Natural killer cell treated with Interleukin-12 subunit alpha and Interleukin-12 subunit beta and Interleukin-15 and Interleukin-18, amount 100 ng/mL, for 72 hours (primary cell): ENCODE results near the gene MYL4. TPM values are rescaled to one million over a fixed set of nuclear protein-coding genes. Genes with fewer than 3 reads are reported as not detected.
"Not testable (repeated sequence)": the region's sequence is repeated elsewhere in the genome, so short reads cannot be mapped to it uniquely, and the experiment has no call there.

Experiments
- ATAC-seq, 2 donors: fragments of 150-1000 bp; cut with Tn5 transposase in 1 of 2; sonication (Bioruptor Pico), chemical (Tn5 transposase) in 1 of 2; 2 replicates each; pipeline ENCODE4 v1.10.0; 2021
- DNase-seq: peaks from one replicate; pipeline ENCODE4 v3.0.0; 2022; ENCODE audit warnings: low spot score
- H3K27ac Mint-ChIP-seq, 2 donors: 1 replicate in 1 of 2; 2 replicates in 1 of 2; pipeline ENCODE4 v1.8.0; 2022; ENCODE audit warnings: mixed read lengths in 2 of 2, mild to moderate bottlenecking in 1 of 2, moderate library complexity in 1 of 2
- H3K27me3 Mint-ChIP-seq, 2 donors: 1 replicate in 1 of 2; 2 replicates in 1 of 2; pipeline ENCODE4 v1.8.0; 2022; ENCODE audit warnings: mixed read lengths in 2 of 2
- H3K36me3 Mint-ChIP-seq: one replicate; pipeline ENCODE4 v1.8.0; 2022; ENCODE audit warnings: mixed read lengths
- H3K4me1 Mint-ChIP-seq, 2 donors: 1 replicate in 1 of 2; 2 replicates in 1 of 2; pipeline ENCODE4 v1.8.0; 2022; ENCODE audit warnings: low read depth in 2 of 2, mixed read lengths in 2 of 2, mild to moderate bottlenecking in 1 of 2
- H3K4me3 Mint-ChIP-seq: one replicate; pipeline ENCODE4 v1.8.0; 2022; ENCODE audit warnings: mixed read lengths
- H3K9me3 Mint-ChIP-seq: 2 replicates; pipeline ENCODE4 v1.8.0; 2022; ENCODE audit warnings: mixed read lengths
- total RNA-seq, 2 donors: library from RNA; stranded (reverse); gene quantifications; one replicate each; pipeline ENCODE4 v1.2.3, GENCODE V29; 2022

The MYL4 gene
- total RNA-seq, 2 donors from 2014 or later, result 0.92 to 1.1 TPM

DNA sequence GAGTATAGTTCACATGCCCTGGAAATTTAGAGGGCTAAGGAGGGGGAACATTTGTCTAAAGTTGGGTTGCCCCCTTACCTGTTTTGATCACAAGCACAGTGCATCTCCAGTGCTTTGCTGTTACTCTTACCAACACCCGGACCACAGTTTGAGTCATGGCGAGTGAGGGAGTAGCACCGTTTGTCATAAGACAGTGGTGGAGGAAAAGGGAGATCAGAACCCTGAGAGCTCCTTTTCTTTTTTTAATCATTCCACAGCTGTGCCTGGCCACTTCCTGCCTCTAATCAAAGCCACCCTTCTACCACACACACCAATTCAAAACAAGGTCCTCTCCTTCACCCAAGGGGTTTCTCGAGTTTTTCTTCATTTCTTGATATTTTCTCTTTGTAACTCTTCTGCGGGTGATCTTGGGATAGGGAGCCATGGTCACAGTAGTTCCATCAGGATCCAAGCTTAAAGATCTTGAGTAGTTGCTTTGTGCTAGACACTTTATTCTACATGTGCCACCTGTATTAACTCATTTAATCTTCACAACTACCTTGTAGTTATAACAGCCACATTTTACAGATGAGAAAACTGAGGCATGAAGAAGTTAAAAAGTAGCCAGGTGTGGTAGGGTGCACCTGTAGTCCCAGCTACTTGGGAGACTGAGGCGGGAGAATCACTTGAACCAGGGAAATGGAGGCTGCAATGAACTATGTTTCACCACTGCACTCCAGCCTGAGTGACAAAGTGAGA lies 5.0 kb upstream of the MYL4 start:
- Mint-ChIP-seq H3K27me3 (no peaks in the 10 kb centered on the region), H3K27ac (peak overlapping the region; percentile 78 to 82), H3K36me3 (no peaks in the 10 kb centered on the region), H3K4me1 (peaks cover 28 to 46% of the 10 kb centered on the region in 2 donors), H3K4me3 (peak overlapping the region; percentile 88), H3K9me3 (no peaks in the 10 kb centered on the region)
- no peak for DNase-seq
- peak; percentile 78 to 84 for ATAC-seq

DNA sequence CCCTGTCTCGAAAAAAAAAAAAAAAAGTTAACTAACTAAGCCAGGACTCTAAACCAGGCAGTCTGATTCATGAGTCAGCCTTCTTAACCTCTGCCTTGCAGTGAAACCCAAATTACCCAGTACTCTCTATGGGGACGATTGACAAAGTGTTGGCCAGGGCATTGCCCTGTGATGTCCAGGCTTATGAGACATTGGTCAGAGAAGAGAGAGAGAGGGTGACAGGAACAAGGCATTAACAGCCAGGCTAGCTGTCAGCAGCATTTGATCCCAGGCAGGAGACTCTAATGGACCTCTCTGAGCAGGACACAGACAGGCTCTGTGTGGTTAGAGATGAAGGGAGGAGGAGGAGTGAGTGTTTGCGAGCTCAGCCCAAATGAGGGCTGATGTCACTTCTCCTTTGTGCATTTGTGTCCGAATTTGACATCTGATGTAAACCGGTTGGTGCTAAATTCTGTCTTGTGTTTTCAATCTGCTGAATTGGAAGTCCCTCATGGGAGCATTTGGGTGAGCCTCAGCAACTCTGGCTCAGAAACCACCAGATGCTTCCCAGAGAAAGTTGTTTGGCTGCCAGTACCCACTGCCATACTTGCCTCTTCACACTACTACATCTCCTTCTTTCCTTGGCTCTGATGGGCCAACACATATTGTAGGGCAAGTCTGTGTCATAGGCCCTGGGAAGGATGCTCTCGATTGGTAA lies 4.3 kb upstream of the MYL4 start:
- DNase-seq (no peak), ATAC-seq (peak; percentile 87 to 91)
- Mint-ChIP-seq H3K4me1 (peaks cover 28 to 44% of the 10 kb centered on the region in 2 donors), H3K27me3 (no peaks in the 10 kb centered on the region), H3K27ac (peak overlapping the region; percentile 78 to 82), H3K36me3 (no peaks in the 10 kb centered on the region), H3K9me3 (no peaks in the 10 kb centered on the region), H3K4me3 (peak overlapping the region; percentile 88)

DNA sequence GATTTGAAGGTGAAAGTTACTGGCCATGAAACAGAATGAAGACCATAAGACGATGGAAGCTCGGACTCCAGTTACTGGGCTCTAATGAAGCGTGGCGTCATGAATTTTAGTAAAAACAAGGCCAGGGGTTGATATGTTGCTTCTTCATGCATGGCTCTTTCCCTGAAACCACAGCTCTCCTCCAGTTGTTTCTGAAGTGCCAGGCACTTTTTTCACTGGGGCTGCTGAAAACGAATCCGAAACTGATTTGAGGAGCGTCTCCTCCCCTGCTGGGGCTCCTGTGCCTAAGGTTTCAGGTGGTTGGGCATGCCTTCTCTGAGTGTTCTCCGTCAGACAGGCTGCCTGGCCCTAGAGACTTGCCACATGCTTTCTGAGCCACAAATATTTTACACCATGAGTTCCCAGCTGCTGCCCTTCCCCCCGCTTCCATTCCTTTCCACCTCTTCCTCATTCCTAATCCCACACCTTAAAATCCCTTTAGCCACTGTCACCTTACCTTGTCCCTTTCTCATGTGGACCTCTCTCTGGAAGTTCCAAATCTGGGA lies 3.7 kb upstream of the MYL4 start:
- Mint-ChIP-seq H3K27me3 (no peaks in the 10 kb centered on the region), H3K4me1 (peaks cover 26 to 38% of the 10 kb centered on the region in 2 donors), H3K4me3 (peak overlapping the region; percentile 88), H3K27ac (peak overlapping the region; percentile 78 to 82), H3K36me3 (no peaks in the 10 kb centered on the region), H3K9me3 (no peaks in the 10 kb centered on the region)
- peak; percentile 71 to 74 for ATAC-seq
- DNase-seq, result peak; percentile 70

DNA sequence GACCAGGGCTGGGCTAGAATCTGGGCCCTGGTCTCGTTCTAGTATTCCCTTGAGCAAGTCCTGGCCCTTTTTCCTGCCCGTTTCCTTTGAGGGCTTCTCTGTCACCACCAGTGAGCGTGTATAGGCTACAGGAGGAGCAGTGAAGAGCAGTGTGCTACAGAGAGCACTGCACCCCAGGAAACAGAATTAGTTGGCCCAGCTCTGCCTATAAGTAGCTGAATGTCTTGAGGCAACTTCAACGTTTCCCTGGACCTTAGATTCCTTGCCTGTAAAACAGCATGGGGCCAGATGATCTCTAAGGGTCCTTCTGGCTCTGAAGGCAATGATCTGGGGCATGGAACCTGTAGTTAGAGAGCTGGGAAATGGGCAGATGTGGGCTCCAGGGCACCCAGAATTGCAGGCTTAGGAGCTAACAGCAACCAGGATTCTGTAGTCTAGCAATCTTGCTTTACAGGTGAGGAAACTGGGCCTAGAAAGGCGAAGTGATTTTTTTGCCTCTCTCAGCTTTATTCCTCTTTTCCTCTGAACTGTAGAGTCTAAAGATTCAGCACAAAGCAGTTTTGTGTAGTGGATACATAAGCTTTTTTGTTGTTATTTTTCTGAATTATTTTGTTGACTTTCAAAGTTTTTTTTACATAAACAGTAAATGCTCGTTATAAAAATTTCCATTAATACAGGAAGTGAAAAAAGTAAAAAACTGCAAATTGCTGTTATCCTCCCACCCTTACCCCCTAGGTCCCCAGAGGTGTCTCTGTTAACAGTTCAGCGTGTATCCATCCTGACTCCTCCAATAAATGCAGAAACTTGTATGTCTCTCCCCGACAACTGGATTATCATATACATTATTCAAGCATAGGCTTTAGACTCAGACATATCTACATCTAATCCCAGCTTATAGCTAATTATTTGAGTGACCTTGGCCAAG lies 1.7 kb upstream of the MYL4 start:
- DNase-seq, result no peak
- no peak overlapping the region for H3K27ac Mint-ChIP-seq

DNA sequence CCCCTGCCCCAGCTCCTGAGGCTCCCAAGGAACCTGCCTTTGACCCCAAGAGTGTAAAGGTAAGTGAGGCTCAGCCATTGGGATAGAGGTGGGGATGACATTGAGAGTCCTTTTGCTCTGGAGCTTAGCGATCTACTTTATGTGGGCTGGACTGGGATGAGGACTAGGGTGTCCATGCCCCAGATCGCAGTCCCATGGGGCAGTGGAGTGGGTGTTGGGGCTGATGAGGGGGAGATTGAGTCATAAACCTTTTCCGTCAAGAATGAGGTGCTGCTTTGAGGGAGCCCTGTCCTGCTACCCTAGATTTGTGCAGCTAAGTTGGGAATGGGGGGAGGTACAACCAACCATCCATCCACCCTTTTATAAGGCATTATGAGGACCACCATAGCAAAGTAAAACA lies 351 bp downstream of the MYL4 start:
- DNase-seq (no peak), ATAC-seq (no peak)
- no peak overlapping the region for H3K27ac Mint-ChIP-seq
- peaks cover 0 to 2% of the 10 kb centered on the region in 2 donors for H3K27me3 Mint-ChIP-seq
- H3K4me3 Mint-ChIP-seq, result no peak overlapping the region
- no peaks in the 10 kb centered on the region for H3K36me3 Mint-ChIP-seq
- peaks cover 14 to 20% of the 10 kb centered on the region in 2 donors for H3K4me1 Mint-ChIP-seq
- H3K9me3 Mint-ChIP-seq, result no peaks in the 10 kb centered on the region

More for the DNA sequence above, 1.7 kb upstream of the MYL4 start:
- peaks cover 24 to 35% of the 10 kb centered on the region in 2 donors for H3K4me1 Mint-ChIP-seq
- H3K27me3 Mint-ChIP-seq, result no peaks in the 10 kb centered on the region
- H3K36me3 Mint-ChIP-seq, result no peaks in the 10 kb centered on the region
- no peaks in the 10 kb centered on the region for H3K9me3 Mint-ChIP-seq
- no peak overlapping the region for H3K4me3 Mint-ChIP-seq
- ATAC-seq, result no peak

DNA sequence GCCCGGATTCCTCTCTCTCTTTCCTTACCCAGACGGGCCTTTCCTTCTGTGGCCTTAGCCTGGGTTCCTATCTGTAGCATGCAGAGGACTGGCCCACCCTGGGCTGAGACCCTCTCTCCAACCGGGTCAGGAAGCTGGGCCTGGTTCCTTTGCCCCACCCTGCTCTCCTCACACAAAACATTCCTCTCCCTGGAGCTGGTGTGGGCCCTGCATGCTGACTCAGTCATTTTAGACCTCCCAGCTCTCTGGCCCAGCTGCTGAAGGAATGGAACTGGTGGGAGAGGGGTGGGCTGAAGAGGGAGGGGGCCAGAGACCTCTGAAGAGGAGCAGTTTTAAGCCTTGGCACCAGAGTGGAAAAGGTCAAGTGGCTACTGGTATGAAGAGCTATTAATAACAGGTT lies 957 bp downstream of the MYL4 start:
- Mint-ChIP-seq H3K27ac (no peak overlapping the region), H3K4me3 (no peak overlapping the region), H3K36me3 (no peaks in the 10 kb centered on the region), H3K9me3 (no peaks in the 10 kb centered on the region), H3K4me1 (peaks cover 8 to 14% of the 10 kb centered on the region in 2 donors), H3K27me3 (peaks cover 0 to 2% of the 10 kb centered on the region in 2 donors)
- no peak for ATAC-seq
- no peak for DNase-seq

DNA sequence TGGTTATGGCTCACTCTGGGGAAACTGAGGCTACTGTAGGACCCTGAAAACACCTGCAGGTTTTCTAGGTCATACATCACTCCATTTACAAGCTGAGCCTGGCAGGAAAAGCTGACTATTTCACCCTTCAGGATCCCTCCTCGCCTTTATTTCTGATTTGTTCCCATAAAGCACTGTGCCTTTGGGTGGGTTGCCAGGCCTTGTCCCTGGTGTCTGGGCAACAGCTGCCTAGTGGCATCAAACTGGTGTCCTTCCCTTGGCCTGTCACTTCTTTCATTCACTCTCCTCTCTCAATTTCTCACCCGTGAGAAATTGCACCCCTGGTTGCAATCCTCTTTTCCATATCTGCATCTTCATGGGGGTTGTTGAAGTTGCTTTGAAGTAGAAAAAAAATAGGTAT lies 1.6 kb downstream of the MYL4 start:
- Mint-ChIP-seq H3K27ac (peak overlapping the region in 1 of 2 donors; percentile 16), H3K36me3 (no peaks in the 10 kb centered on the region), H3K4me3 (no peak overlapping the region), H3K9me3 (no peaks in the 10 kb centered on the region), H3K4me1 (peaks cover 1 to 12% of the 10 kb centered on the region in 2 donors), H3K27me3 (peaks cover 0 to 2% of the 10 kb centered on the region in 2 donors)
- DNase-seq (no peak), ATAC-seq (no peak)

DNA sequence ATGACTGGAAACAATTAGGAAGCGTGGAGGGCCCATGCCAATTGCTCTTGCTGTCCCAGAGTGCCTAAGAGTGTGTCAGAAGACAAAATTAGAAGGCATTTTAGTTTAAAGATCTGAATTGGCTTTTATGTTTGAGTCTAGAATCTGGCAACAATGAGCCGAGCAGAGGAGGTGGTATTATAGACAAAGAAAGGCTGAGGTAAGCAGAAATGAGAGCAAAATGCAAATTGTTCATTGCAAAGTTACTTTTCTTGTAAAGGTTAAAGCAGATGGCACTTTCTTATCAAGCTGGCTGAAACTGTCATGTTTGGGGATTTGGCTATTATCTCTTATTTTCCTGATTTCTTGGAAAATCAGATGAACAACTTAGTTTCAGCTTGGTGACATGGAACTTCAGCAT lies 3.3 kb downstream of the MYL4 start:
- H3K36me3 Mint-ChIP-seq, result no peaks in the 10 kb centered on the region
- peak overlapping the region in 1 of 2 donors; percentile 5 for H3K27ac Mint-ChIP-seq
- no peak for ATAC-seq
- no peak overlapping the region for H3K4me3 Mint-ChIP-seq
- H3K4me1 Mint-ChIP-seq, result peaks cover 2 to 5% of the 10 kb centered on the region in 2 donors
- DNase-seq, result no peak
- peaks cover 0 to 2% of the 10 kb centered on the region in 2 donors for H3K27me3 Mint-ChIP-seq
- no peaks in the 10 kb centered on the region for H3K9me3 Mint-ChIP-seq

DNA sequence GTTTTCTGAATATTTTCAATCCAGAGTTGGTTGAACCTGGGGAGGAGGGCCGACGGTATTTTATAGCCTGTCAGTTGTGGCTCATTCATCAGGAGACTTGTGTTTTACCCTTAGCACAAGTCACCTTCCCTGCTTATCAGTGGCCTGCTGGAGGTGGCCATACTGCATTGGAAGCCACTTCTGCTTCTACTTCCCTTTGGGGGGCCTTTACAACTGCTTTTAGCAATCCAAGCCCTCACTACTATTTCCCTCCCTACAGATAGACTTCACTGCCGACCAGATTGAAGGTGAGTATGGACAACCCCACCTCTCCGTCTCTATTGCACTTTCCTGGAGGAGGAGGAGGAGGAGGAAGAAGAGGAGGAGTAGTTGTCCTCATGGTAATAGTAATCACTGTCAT lies 4.4 kb downstream of the MYL4 start:
- DNase-seq (no peak), ATAC-seq (no peak)
- peaks cover 6 to 11% of the 10 kb centered on the region in 2 donors for H3K4me1 Mint-ChIP-seq
- no peaks in the 10 kb centered on the region for H3K9me3 Mint-ChIP-seq
- H3K4me3 Mint-ChIP-seq, result no peak overlapping the region
- peak overlapping the region in 1 of 2 donors; percentile 4 for H3K27ac Mint-ChIP-seq
- no peaks in the 10 kb centered on the region for H3K36me3 Mint-ChIP-seq
- peaks cover 0 to 2% of the 10 kb centered on the region in 2 donors for H3K27me3 Mint-ChIP-seq

DNA sequence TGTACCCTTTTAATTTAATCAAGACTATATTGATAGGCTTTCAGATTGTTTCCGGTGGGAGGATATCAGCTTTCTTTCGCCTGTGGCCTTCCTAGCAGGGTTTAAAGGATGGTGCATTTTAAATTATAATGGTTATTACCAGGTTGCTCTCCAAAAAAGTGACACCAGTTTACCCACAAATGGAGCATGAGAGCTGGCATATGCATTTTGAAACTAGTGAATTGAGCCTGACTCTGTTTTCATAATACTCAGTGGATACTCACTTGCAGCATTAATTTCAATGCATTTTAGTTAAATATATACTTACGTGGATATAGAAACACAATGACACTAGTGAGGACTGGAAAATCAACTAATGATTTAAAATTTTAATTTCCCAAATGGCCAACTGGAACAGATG lies 5.8 kb downstream of the MYL4 start:
- no peaks in the 10 kb centered on the region for H3K9me3 Mint-ChIP-seq
- H3K36me3 Mint-ChIP-seq, result no peaks in the 10 kb centered on the region
- no peak overlapping the region for H3K27ac Mint-ChIP-seq
- DNase-seq (no peak), ATAC-seq (no peak)
- peaks cover 19 to 25% of the 10 kb centered on the region in 2 donors for H3K4me1 Mint-ChIP-seq
- peaks cover 0 to 2% of the 10 kb centered on the region in 2 donors for H3K27me3 Mint-ChIP-seq
- H3K4me3 Mint-ChIP-seq, result no peak overlapping the region

DNA sequence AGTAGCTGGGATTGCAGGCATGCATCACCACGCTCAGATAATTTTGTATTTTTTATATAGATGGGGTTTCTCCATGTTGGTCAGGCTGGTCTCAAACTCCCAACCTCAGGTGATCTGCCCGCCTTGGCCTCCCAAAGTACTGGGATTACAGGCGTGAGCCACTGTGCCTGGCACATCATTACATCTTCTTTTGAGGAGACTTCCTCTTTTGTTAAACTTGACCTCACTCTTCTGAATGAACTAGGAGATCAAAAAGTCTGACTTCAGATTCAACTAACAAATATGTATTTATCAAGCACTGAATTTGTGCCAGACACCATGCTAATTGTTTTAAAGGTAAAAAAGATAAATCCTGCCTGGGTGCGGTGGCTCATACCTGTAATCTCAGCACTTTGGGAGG lies 7.7 kb downstream of the MYL4 start:
- Mint-ChIP-seq H3K4me1 (peaks cover 33 to 39% of the 10 kb centered on the region in 2 donors), H3K27ac (peak overlapping the region in 1 of 2 donors; percentile 61)
- H3K4me3 Mint-ChIP-seq, ATAC-seq, H3K9me3 Mint-ChIP-seq, DNase-seq, H3K27me3 Mint-ChIP-seq, H3K36me3 Mint-ChIP-seq: not testable (repeated sequence)

DNA sequence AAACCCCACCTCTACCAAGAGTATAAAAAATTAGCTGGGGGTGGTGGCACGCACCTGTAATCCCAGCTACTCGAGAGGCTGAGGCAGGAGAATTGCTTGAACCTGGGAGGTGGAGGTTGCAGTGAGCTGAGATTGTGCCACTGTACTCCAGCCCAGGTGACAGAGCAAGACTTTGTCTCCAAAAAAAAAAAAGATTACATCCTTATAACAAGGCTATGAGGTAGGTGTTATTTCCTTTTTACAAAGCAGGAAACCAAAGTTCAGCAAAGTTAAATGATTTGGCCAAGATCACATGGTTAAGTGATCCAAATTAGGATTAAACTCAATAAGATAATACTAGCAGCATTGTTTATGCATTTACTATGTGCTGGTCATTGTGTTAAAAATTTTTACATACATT lies 8.1 kb downstream of the MYL4 start:
- not testable (repeated sequence) for H3K4me3 Mint-ChIP-seq, H3K27me3 Mint-ChIP-seq, DNase-seq, H3K36me3 Mint-ChIP-seq, H3K9me3 Mint-ChIP-seq
- peaks cover 35 to 39% of the 10 kb centered on the region in 2 donors for H3K4me1 Mint-ChIP-seq
- peak; percentile 60 to 68 for ATAC-seq
- H3K27ac Mint-ChIP-seq, result peak overlapping the region in 1 of 2 donors; percentile 61

DNA sequence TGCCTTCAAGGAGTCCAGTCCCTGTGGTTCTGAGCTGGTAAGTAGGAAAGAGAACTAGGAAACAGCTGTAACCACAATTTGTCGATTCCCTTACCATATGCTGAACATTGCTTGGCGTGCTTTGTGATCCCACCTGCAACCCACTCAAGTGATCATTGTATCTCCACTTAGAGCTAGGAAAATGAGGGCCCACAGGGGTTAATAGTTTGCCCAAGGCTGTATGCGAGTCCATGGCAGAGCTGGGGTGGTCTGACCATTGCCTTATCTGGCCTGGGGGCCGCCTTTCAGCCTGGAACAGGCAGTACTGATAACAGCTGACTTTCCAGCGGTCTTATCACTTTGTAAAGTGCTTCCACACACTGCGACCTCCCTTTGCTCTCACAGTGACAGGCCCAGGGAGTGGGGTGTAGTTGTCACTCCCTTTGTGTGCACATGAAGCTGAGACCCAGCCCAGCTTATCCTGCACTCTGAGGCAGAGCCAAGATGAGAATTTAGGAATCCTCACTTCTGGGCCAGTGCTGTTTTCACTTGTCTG lies 9.8 kb downstream of the MYL4 start:
- Mint-ChIP-seq H3K27me3 (no peaks in the 10 kb centered on the region), H3K4me3 (peak overlapping the region; percentile 51), H3K9me3 (no peaks in the 10 kb centered on the region), H3K4me1 (peaks cover 39% of the 10 kb centered on the region in 2 donors), H3K36me3 (no peaks in the 10 kb centered on the region), H3K27ac (peak overlapping the region; percentile 56 to 71)
- ATAC-seq (no peak), DNase-seq (no peak)
